ENCODE measurements around the gene TEX48. TPM values are rescaled to one million over a fixed set of nuclear protein-coding genes. Genes with fewer than 3 reads are reported as not detected.

The TEX48 gene
- total and polyA plus RNA-seq, 11 donors, result not detected

DNA sequence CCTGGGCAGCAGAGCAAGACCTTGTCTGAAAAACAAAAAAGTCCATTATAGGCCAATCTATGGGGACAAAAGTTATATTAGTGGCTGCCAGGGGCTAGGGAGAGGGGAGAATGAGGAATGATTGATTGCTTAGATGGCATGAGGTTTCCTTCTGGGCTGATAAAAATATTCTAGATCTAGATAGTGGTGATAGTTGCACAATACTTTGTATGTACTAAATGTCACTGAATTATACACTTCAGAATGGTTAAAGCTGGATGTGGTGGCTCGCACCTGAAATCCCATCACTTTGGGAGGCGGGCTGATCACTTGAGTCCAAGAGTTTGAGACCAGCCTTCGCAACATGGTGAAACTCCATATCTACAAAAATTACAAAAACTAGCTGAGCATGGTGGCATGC is 42.8 kb upstream of the TEX48 start:
- Histone ChIP-seq H3K4me1 (no peaks in the 10 kb centered on the region), H3K9me3 (no peaks in the 10 kb centered on the region), H3K36me3 (no peaks in the 10 kb centered on the region), H3K4me3 (no peak overlapping the region), H3K27ac (no peak overlapping the region), H3K27me3 (peaks cover 0 to 26% (median 0%) of the 10 kb centered on the region in 9 donors)
- ATAC-seq (no peak), DNase-seq (no peak)
- no peak for TF ChIP-seq CTCF (IDR thresholded peaks at IDR 0.05)
- no peak for TF ChIP-seq POLR2A (IDR thresholded peaks at IDR 0.05)
- intact Hi-C loops (cut with DNase I), result no loop called here
- 77 to 95% (median 91%) methylated on average over 3 of the region's 3 CpGs for WGBS, 4 donors

DNA sequence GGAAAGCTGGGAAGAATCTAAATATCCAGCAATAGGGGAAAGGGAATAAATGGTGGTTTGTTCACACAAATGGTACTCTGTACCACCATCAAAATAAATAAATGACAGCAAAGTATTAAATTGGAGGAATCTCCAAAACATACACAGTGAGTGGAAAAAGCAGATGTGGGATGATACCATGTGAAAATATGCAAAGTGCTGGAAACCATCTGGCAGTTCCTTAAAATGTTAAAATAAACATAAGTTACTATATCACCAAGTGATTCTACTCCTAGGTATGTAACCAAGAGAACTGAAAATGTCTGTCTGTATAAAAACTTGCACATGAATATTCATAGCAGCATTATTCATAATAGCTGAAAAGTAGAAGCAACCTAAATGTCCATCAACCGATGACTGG is 41.9 kb upstream of the TEX48 start:
- WGBS, 4 donors, result 87 to 100% (median 98%) methylated on average over 1 of the region's 1 CpG

DNA sequence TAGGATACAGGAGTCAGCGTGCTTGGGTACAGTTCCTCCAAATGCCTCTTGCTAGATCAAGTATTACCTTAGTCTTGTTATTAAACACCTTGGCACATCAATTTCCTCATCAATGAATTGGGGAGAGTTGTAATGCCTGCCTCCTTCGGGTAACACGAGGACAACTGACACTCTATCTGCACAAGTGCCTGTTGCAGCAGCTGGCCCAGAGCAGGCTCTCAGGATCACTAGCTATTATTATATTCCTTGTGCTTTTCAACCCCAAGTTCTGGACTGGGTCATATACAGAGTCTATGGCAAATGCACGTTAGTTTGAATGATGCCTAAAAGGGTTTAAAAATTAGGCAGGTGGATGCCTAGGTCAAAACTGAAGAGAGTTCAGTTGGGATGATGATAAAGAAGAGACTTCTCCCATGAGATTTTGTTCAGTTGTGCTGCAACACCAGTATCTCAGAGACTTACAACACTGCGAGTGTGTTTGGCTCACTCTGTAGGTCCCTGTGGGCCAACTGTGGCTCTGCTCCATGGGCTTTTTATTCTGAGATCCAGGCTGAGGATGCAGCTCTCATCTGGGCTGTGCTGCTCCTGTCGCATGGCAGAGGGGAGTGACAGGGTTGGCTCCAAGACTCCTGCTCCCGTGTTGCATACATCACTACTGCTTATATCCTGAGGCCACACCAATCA is 41.1 kb upstream of the TEX48 start:
- 44 to 61% (median 46%) methylated on average over 6 to 7 of the region's 7 CpGs for WGBS, 4 donors
- Histone ChIP-seq H3K4me3 (no peak overlapping the region), H3K36me3 (no peaks in the 10 kb centered on the region), H3K9me3 (no peaks in the 10 kb centered on the region), H3K27ac (no peak overlapping the region), H3K27me3 (peaks cover 0 to 35% (median 5%) of the 10 kb centered on the region in 9 donors), H3K4me1 (no peaks in the 10 kb centered on the region)
- intact Hi-C loops (cut with DNase I), result no loop called here
- ATAC-seq, result no peak
- TF ChIP-seq CTCF (IDR thresholded peaks at IDR 0.05) (no peak), POLR2A (IDR thresholded peaks at IDR 0.05) (no peak)
- DNase-seq, result no peak

More for the DNA sequence above, 41.9 kb upstream of the TEX48 start:
- DNase-seq, result no peak
- H3K9me3 ChIP-seq, result no peaks in the 10 kb centered on the region
- H3K27ac ChIP-seq, result no peak overlapping the region
- no peaks in the 10 kb centered on the region for H3K36me3 ChIP-seq
- TF ChIP-seq CTCF (IDR thresholded peaks at IDR 0.05) (no peak), POLR2A (IDR thresholded peaks at IDR 0.05) (no peak)
- no peaks in the 10 kb centered on the region for H3K4me1 ChIP-seq
- peaks cover 0 to 33% (median under 1%) of the 10 kb centered on the region in 9 donors for H3K27me3 ChIP-seq
- no peak overlapping the region for H3K4me3 ChIP-seq
- intact Hi-C loops (cut with DNase I), result no loop called here
- no peak for ATAC-seq

- ATAC-seq (no peak), DNase-seq (no peak)
- H3K36me3 ChIP-seq, result no peaks in the 10 kb centered on the region
- H3K4me3 ChIP-seq, result no peak overlapping the region
- H3K9me3 ChIP-seq, result no peaks in the 10 kb centered on the region
- peaks cover 0 to 36% (median 5%) of the 10 kb centered on the region in 9 donors for H3K27me3 ChIP-seq
- H3K4me1 ChIP-seq, result no peaks in the 10 kb centered on the region
- no peak for TF ChIP-seq POLR2A (IDR thresholded peaks at IDR 0.05)
- no peak for TF ChIP-seq CTCF (IDR thresholded peaks at IDR 0.05)
- no peak overlapping the region for H3K27ac ChIP-seq
- WGBS, 4 donors, result 76 to 82% (median 80%) methylated on average over 7 of the region's 7 CpGs
- intact Hi-C loops (cut with DNase I), result no loop called here
Measured at GRCh38 chr9:114722081-114722621, 40.2 kb upstream of the TEX48 start.
